Ovary (tissue), 3 donors: ENCODE measurements around the gene PHETA2.

Experiments
- EP300 ChIP-seq: sonication (generic); formaldehyde crosslinking; IDR thresholded peaks from one replicate; pipeline ENCODE4 v1.6.1; 2017; ENCODE audit warnings: antibody characterized with exemption
- POLR2A ChIP-seq: fragments of 450-650 bp; IDR thresholded peaks from one replicate; pipeline ENCODE4 v1.6.1; 2017; ENCODE audit warnings: antibody characterized with exemption, mild to moderate bottlenecking, moderate library complexity
- TF ChIP-seq, protein P1 (sequence below), 3 donors: fragments of 450-650 bp in 2 of 3; fragments of 200-600 bp in 1 of 3; IDR thresholded peaks; one replicate each; pipeline versions ENCODE4 v1.5.1 to v1.8.0; 2016 to 2022; ENCODE audit warnings: antibody characterized with exemption in 3 of 3, mild to moderate bottlenecking in 1 of 3
- donor health status: DM: no; HTN: no; CAD: no.

DNA sequence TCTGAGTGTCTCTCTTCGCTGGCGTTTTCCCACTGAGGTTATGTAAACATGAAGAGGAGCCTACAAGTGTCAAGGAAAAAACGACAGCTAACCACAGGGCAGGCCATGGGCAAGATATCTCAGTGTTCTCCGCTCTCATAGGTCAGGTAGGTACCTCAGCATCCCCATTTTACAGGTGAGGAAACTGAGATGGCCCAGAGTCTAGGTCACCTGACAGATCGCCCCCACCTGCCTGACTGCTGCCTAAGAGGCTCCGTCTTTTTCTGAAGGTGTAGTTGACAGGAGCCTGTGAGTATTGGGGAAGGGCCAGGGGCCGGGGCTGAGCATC lies 17.4 kb downstream of the PHETA2 start:
- TF ChIP-seq, protein P1, sequence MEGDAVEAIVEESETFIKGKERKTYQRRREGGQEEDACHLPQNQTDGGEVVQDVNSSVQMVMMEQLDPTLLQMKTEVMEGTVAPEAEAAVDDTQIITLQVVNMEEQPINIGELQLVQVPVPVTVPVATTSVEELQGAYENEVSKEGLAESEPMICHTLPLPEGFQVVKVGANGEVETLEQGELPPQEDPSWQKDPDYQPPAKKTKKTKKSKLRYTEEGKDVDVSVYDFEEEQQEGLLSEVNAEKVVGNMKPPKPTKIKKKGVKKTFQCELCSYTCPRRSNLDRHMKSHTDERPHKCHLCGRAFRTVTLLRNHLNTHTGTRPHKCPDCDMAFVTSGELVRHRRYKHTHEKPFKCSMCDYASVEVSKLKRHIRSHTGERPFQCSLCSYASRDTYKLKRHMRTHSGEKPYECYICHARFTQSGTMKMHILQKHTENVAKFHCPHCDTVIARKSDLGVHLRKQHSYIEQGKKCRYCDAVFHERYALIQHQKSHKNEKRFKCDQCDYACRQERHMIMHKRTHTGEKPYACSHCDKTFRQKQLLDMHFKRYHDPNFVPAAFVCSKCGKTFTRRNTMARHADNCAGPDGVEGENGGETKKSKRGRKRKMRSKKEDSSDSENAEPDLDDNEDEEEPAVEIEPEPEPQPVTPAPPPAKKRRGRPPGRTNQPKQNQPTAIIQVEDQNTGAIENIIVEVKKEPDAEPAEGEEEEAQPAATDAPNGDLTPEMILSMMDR (IDR thresholded peaks at IDR 0.05), result no peak
- TF ChIP-seq POLR2A (no peak), EP300 (no peak)
